ENCODE measurements around the gene TMED3. TPM values are rescaled to one million over a fixed set of nuclear protein-coding genes. Genes with fewer than 3 reads are reported as not detected.

TMED3 gene
- total and polyA plus RNA-seq, 9 of the 15 experiments (the other 6 are each of a cell fraction or from before 2014, with no cell fraction given) = 6.1 to 89.6 (median 51.4) TPM

- ChIA-PET POLR2A (no interaction called here), CTCF (ENCODE audit: low intra/inter-chr PET ratio) (no interaction called here)
- FAIRE-seq (no peak), DNase-seq (ENCODE audit: extremely low read depth in 1 of 4, low spot score in 3 of 4) (no peak), ATAC-seq (no peak)
- H3K4me1 ChIP-seq (replicated peaks in 1 of 2; ENCODE audit: control insufficient read depth in 2 of 2, insufficient read depth in 2 of 2, low read length in 2 of 2) = no peaks in the 10 kb centered on the region
- H3K9ac ChIP-seq (ENCODE audit: insufficient read depth in 1 of 2, low read depth in 2 of 2, low read length in 2 of 2) = no peak overlapping the region
- intact Hi-C loops (cut with micrococcal nuclease) = no loop called here
- no TSS peak for BruUV-seq (replicated peaks)
- no peaks in the 10 kb centered on the region for H3K9me1 ChIP-seq (ENCODE audit: control insufficient read depth, insufficient read depth, low read length)
- in situ Hi-C loops (cut with MboI) = no loop called here
- H4K20me1 ChIP-seq (replicated peaks; ENCODE audit: control insufficient read depth, insufficient read depth, low read length) = no peaks in the 10 kb centered on the region
- no peaks in the 10 kb centered on the region for H3K9me3 ChIP-seq (replicated peaks; ENCODE audit: control insufficient read depth, insufficient read depth, low read depth, low read length)
- H3K4me2 ChIP-seq (ENCODE audit: insufficient read depth, low read length) = no peak overlapping the region
- H3K79me2 ChIP-seq (ENCODE audit: control insufficient read depth, insufficient read depth, low read length) = no peaks in the 10 kb centered on the region
- 0% methylated on average over 1 of the region's 1 CpG for WGBS (ENCODE audit: insufficient coverage, low coverage, missing lambda C conversion rate)
- H3K36me3 ChIP-seq (ENCODE audit: control insufficient read depth, insufficient read depth, low read length) = no peaks in the 10 kb centered on the region
- H3K27ac ChIP-seq (ENCODE audit: extremely low read depth, low read depth, low read length) = no peak overlapping the region
- TF ChIP-seq TFAM (CRISPR knock-in tag; conservative IDR thresholded peaks at IDR 0.05) (no peak), SMAD4 (CRISPR knock-in tag; conservative IDR thresholded peaks at IDR 0.05) (no peak), ZZZ3 (IDR thresholded peaks at IDR 0.05) (no peak), ZNF253 (CRISPR knock-in tag; conservative IDR thresholded peaks at IDR 0.05) (no peak), SNRNP70 (optimal IDR thresholded peaks at IDR 0.05; ENCODE audit: low read depth, low read length) (no peak), CHCHD3 (CRISPR knock-in tag; IDR thresholded peaks at IDR 0.05) (no peak), ZNF12 (CRISPR knock-in tag; IDR thresholded peaks at IDR 0.05) (no peak), DACH1 (IDR thresholded peaks at IDR 0.05; ENCODE audit: partially characterized antibody) (no peak), CEBPB (tag; IDR thresholded peaks at IDR 0.05) (no peak), ID3 (CRISPR knock-in tag; IDR thresholded peaks at IDR 0.05) (no peak), ID3 (tag; IDR thresholded peaks at IDR 0.05) (no peak), NFE2L1 (tag; IDR thresholded peaks at IDR 0.05; ENCODE audit: borderline replicate concordance, low read depth) (no peak), SMAD3 (CRISPR knock-in tag; conservative IDR thresholded peaks at IDR 0.05) (no peak), CBX2 (IDR thresholded peaks at IDR 0.05; ENCODE audit: insufficient read depth, low read length, poor library complexity, severe bottlenecking) (no peak), TCF3 (CRISPR knock-in tag; IDR thresholded peaks at IDR 0.05) (no peak)
- TF ChIP-seq, protein P1, sequence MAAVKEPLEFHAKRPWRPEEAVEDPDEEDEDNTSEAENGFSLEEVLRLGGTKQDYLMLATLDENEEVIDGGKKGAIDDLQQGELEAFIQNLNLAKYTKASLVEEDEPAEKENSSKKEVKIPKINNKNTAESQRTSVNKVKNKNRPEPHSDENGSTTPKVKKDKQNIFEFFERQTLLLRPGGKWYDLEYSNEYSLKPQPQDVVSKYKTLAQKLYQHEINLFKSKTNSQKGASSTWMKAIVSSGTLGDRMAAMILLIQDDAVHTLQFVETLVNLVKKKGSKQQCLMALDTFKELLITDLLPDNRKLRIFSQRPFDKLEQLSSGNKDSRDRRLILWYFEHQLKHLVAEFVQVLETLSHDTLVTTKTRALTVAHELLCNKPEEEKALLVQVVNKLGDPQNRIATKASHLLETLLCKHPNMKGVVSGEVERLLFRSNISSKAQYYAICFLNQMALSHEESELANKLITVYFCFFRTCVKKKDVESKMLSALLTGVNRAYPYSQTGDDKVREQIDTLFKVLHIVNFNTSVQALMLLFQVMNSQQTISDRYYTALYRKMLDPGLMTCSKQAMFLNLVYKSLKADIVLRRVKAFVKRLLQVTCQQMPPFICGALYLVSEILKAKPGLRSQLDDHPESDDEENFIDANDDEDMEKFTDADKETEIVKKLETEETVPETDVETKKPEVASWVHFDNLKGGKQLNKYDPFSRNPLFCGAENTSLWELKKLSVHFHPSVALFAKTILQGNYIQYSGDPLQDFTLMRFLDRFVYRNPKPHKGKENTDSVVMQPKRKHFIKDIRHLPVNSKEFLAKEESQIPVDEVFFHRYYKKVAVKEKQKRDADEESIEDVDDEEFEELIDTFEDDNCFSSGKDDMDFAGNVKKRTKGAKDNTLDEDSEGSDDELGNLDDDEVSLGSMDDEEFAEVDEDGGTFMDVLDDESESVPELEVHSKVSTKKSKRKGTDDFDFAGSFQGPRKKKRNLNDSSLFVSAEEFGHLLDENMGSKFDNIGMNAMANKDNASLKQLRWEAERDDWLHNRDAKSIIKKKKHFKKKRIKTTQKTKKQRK (IDR thresholded peaks at IDR 0.05; ENCODE audit: borderline replicate concordance, low read depth, low read length) = no peak
- TF ChIP-seq, protein P2, sequence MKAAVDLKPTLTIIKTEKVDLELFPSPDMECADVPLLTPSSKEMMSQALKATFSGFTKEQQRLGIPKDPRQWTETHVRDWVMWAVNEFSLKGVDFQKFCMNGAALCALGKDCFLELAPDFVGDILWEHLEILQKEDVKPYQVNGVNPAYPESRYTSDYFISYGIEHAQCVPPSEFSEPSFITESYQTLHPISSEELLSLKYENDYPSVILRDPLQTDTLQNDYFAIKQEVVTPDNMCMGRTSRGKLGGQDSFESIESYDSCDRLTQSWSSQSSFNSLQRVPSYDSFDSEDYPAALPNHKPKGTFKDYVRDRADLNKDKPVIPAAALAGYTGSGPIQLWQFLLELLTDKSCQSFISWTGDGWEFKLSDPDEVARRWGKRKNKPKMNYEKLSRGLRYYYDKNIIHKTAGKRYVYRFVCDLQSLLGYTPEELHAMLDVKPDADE (conservative IDR thresholded peaks at IDR 0.05; ENCODE audit: control insufficient read depth, low read depth, low read length) = no peak
- H3K27me3 ChIP-seq (ENCODE audit: control insufficient read depth in 2 of 2, insufficient read depth in 2 of 2, low read length in 2 of 2) = peaks cover 0 to 12% of the 10 kb centered on the region in 2 experiments; a peak in 4 of 5 replicates
- no peak overlapping the region for H3K4me3 ChIP-seq
- H2AFZ ChIP-seq (ENCODE audit: low read depth, low read length) = no peak overlapping the region
Observed at GRCh38 chr15:79299841-79300235, 11.1 kb upstream of the TMED3 start.
